GM21528 (cell line): Measurements from ENCODE around the gene MSRB1.

Experiments
- ATAC-seq: cut with Tn5 transposase; IDR thresholded peaks from one replicate; pipeline ENCODE4 v1.9.1; 2021; ENCODE audit warnings: mild to moderate bottlenecking, moderate library complexity; ENCODE audit not compliant: unreplicated experiment, low FRiP score

MSRB1 gene

GRCh38 chr16:1979271-1980029, 36.5 kb upstream of the MSRB1 start:
- ATAC-seq = no peak

DNA sequence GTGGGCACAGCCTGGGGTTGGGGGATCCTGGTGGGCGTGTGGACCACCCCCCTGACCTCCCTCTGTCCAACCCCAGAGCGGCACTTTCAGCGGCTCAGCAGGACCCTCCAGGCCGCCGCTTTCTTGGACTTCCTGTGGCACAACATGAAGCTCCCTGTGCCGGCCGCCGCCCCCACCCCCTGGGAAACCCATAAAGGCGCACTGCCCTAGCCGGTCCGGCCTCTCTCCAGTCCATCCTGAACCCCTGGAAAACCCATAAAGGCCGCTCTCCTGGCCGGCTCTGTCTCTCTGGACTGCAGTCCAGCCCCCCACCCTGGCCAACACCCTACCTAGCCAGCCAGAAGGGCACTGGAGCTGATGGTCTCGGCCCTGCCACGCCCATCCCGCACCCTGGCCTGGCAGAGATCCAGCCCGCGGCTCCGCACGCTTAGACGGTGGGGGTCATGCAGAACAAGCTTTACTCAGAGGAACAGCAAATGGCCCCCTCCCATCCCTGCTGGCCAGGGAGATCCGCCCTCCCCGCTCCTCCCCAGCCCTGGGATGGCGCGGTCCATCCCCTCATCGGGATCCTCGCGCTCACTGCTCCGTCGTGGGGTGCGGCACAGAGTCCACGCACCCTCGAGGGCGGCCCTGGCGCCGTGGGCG, 35.6 kb upstream of the MSRB1 start:
- no peak for ATAC-seq

DNA sequence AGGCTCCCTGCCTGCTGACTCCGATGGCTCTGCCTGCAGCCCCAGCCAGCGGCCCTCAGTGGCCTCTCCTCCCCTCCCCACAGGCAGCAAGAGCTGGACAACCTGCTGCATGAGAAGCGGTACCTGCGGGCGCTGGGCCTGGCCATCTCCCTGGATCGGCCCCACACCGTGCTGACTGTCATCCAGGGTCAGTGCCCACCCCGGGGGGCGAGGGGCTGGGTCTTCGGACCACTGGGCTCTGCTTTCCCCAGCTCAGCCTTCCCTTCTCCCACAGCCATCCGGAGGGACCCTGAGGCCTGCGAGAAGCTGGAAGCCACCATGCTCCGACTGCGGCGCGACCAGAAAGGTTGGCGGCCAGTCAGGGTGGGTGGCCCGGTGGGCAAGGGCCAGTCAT, 34.9 kb upstream of the MSRB1 start:
- ATAC-seq = no peak

DNA sequence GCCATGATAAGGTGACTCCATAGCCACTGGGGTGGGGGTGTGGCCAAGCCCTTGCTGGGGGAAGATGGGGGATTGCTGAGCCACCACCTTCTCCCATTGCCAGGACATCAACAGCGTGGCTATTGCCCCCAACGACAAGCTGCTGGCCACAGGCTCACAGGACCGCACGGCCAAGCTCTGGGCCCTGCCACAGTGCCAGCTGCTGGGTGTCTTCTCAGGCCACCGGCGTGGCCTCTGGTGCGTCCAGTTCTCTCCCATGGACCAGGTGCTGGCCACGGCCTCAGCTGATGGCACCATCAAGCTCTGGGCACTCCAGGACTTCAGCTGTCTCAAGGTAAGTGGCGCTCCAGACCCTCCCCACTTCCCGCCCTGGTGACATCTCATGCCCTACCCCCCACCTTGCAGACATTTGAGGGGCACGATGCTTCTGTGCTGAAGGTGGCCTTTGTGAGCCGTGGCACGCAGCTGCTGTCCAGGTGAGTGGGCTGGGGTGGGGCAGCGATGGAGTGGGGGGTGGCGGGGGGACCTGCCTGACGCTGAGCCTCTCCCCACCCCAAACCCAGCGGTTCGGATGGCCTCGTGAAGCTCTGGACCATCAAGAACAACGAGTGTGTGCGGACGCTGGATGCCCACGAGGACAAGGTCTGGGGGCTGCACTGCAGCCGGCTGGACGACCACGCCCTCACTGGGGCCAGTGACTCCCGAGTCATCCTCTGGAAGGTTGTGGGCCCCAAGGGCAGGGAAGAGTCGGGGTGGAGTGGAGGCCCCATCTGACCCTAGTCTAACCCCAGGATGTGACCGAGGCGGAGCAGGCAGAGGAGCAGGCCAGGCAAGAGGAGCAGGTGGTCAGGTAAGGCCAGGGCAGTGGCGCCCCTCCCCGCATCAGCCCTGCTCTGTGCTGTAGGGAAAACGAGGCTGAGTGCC, 34.2 kb upstream of the MSRB1 start:
- no peak for ATAC-seq

GRCh38 chr16:1976216-1976520, 33.2 kb upstream of the MSRB1 start:
- ATAC-seq = no peak

DNA sequence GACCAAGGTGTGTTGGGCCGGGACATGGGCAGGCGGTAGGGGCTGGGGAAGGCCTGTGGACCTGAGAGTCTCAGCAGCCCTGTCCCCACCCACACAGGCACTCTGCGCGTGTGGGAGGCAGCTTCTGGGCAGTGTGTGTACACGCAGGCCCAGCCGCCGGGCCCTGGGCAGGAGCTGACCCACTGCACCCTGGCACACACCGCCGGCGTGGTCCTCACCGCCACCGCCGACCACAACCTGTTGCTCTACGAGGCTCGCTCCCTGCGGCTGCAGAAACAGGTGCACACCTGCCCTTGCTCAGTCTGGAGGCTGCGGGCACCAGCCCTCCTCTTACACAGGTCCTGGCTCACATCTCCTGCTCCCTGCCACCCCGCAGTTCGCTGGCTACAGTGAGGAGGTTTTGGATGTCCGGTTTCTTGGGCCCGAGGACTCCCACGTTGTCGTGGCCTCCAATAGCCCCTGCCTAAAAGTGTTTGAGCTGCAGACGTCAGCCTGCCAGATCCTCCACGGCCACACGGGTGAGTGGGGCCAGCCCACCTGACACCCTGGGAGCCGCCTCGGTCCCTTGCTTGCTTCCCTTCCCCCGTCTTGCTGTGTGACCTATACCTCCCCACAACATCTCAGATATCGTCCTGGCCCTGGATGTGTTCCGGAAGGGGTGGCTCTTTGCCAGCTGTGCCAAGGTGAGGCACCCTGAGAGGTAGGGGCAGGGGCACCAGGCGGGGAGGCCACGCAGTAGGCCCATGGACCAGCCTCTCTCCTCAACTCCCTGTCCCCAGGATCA, 32.6 kb upstream of the MSRB1 start:
- no peak for ATAC-seq

DNA sequence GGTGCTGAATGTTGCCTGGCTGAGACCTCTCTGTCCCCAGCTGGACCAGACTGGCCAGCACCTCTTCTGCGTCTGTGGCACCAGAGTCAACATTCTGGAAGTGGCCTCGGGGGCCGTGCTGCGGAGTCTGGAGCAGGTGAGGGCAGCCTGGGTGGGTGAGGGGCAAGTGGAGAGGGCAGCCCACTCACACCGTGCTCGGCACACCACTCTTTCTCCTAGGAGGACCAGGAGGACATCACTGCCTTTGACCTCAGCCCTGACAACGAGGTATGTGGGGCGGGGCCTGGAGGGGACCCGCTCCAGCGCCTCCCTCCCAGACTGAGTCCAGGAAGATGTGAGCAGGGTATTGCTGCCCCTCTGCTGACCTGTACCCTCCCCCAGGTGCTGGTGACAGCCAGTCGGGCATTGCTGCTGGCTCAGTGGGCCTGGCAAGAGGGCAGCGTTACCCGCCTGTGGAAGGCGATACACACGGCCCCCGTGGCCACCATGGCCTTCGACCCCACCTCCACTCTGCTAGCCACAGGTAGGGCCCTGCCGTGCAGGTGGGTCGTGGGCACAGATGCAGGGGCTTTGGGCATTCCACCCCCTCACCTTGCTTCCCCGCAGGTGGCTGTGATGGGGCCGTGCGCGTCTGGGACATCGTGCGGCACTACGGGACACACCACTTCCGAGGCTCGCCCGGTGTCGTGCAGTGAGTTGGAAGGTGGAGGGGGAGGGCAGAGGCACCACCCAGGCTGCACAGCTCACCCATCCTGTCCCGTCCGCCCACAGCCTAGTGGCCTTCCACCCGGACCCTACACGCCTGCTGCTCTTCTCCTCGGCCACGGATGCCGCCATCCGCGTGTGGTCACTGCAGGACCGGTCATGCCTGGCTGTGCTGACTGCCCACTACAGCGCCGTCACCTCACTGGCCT, 31.4 kb upstream of the MSRB1 start:
- ATAC-seq = no peak

GRCh38 chr16:1973461-1974156, 30.6 kb upstream of the MSRB1 start:
- ATAC-seq = no peak

DNA sequence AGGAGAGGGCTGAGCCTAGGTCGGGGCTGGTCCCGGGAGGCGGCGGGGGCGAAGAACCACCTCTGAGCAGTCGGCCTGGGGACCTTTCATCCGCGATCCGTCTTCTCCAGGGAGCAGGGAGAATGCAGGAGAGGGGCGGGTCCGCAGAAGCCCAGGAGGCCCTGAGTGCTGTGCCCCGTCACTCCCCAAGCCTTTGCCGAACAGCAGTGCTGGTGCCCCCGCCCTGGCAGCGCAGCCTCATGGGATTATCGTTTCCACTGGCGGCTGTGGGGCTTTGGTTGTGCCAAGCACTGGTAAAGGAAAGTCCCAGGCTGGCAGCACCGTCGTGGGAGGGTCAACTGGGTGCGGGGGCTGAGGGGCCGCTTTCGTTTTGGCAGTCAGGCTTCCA, 29.5 kb upstream of the MSRB1 start:
- peak; percentile 2 for ATAC-seq

DNA sequence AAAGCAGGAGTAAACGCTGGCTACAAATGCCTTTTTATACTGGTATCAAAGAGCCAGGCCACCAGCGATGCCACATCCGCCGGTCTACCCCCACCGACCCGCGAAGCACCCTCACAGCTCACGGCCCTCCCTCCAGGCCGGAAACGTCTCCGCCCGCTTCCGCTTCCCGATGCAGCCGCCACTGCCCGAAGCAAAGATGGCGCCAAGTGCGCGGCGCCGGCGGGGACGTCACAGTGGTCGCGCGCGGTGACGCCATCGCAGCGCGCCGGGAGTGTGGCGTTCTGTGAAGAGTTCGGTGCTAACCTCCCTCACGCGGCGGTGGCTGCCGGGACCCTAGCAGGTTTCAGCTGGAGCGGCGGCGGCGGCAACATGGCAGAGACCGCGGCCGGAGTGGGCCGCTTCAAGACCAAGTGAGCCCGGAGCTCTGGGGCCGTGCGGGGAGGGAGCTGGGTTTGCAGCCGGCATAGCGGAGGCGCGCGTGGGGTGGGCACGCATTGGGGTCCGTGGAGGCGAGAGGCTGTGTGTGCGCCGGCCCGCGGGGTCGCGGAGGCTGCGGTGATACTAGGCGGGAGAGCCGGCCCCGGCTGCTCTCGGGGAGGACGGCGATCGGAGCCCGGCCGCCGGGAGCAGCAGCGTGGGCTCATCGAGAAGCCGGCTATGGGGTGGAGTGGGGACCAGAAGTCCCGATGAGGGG, 28.9 kb upstream of the MSRB1 start, which contains the start of gene TBL3:
TBL3 (plus strand) TSS at position 258 of the 694 bp plus-strand sequence; CDS start at position 370, 112 bp downstream.
- ATAC-seq = peak; percentile 59

GRCh38 chr16:1968146-1968953, 25.4 kb upstream of the MSRB1 start:
- no peak for ATAC-seq

DNA sequence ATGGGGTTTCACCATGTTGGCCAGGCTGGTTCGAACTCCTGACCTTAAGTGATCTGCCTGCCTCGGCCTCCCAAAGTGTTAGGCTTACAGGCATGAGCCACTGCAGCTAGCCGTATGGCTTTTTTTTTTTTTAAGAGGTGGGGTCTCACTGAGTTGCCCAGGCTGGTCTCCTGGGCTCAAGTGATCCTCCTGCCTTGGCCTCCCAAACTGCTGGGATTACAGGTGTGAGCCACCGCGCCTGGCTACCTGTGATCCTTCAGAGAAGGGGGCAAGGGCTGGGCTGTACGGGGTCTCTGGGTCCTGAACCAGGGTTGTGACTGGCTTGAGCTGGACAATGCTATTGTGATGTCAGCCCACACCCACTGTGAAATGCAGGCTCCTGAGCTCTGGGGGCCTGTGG, 23.5 kb upstream of the MSRB1 start, which contains the start of gene RNF151:
RNF151 (plus strand) TSS at position 397 of the 400 bp plus-strand sequence. CDS start 26 bp downstream, outside the sequence.
- no peak for ATAC-seq

DNA sequence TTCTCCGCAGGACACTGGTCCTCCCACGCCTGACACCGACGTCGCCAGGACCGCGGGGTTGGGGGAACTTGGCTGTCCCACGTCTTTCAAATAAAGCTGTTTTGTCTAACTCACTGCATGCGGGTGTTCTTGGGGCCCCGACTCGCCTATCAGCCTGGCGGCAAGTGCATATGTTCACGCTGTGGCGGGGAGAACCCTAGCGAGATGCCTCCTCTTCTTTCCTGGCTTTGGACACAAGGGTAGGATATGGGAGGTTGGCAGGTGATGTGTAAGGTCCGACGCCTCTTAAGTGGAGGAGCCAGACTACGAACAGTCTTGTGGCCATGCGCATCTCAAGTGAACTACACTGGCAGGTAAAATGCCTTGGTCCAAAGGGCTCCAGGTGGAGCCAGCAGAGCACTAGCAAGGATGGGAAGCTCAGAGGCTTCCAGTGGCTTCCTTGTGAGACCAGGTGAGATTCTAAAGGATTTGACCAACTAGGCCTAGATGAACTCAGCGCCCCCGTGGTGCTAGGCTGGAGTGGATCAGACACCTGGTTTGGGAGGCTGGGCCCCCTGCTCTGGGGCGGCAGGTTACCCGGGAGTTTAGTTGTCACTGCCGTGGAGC, 22.5 kb upstream of the MSRB1 start:
- ATAC-seq = no peak

GRCh38 chr16:1964506-1965395, 21.8 kb upstream of the MSRB1 start, which contains the start of gene RPS2:
Gene RPS2, minus strand, starts transcription at chr16:1964826. Its CDS starts 201 bp downstream, at chr16:1964625.
- peak; percentile 76 for ATAC-seq

- peak; percentile 8 for ATAC-seq
These were observed 21.0 kb upstream of the MSRB1 start for GRCh38 chr16:1963806-1964505.
